Stimulated activated CD4-positive, alpha-beta T cell treated with anti-CD3 and anti-CD28 coated beads, TNF-alpha, amount 100 ng/mL, for 24 hours (primary cell): ENCODE measurements around the gene ZAR1.

ENCODE experiments used
- DNase-seq, 3 experiments: peaks; one replicate each; pipeline ENCODE4 v3.0.0-alpha.2; 2020; ENCODE audit warnings: low read depth in 3 of 3

ZAR1 gene

GRCh38 chr4:48490680-48491513 lies 845 bp downstream of the ZAR1 start:
- no peak for DNase-seq

- DNase-seq: no peak
Measured at GRCh38 chr4:48491514-48492176, 1.6 kb downstream of the ZAR1 start.

DNA sequence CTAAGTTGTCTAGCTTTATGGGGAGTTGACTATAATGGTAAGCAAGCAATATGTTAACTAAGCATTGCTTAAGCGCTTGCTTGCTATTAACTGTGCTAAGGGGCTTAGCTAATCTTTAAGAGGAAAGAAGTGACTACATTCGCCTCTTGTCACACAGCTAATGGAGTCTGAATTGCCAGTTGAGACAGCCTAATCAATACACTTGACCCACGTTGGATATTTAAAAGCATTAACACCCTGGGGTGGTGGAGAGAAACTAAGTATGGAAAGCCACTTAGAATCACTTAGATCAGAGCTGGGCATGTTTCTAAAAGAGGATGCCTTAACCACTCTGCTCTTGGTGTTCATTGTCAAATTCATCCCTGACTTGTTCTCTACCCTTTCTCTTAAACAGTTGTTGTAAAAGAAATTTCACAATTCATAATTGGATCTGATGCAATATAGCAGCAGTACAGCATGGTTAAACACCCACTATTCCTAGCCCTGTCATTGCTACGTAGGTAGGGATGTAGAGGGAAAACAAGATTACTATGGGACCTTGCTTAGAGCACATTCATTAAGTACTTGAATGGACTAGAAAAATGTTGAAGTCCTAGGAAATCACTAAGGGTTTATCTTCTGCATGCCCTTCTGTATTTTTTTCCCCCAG lies 3.5 kb downstream of the ZAR1 start:
- DNase-seq: no peak

GRCh38 chr4:48495941-48496340 lies 5.9 kb downstream of the ZAR1 start:
- DNase-seq: no peak

- no peak for DNase-seq
Measured at GRCh38 chr4:48498895-48499294, 8.8 kb downstream of the ZAR1 start.

- DNase-seq: no peak
Measured at GRCh38 chr4:48499551-48500066, 9.6 kb downstream of the ZAR1 start.

DNA sequence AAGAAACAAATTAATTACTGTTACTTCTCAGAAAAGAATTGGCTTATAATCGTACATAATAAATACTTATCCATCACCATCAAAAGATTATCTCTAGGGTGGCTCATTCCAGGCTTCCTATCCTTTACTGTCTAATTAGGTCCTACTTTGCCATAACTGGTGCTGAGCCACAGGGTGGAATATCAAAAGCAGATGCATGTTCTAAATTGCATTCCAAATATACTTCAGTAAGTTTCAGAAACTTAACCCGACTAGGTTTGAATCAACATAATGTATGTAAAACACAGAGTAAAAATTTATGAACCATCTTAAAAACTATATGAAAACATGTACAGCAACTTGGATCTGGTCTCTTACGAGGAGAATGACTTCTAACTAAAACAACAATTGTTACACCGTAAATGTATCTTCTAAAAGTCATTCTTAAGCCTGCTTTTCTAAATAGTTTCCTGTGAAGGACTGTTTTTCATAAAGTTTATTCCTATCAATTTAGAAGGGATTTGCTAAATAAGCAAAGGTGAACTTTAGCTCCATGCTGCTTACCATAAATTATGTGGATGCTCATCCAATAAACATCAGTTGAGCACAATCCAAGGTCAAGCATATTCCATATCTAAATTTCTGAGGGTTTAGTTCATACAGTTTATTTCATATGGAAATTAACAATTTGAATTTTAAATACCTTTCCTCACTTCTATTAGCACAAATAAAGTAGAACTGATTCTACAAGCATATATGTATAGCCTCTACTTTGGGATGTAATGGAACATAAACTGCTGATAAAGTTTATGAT lies 13.4 kb downstream of the ZAR1 start:
- no peak for DNase-seq

GRCh38 chr4:48504026-48504330 lies 13.9 kb downstream of the ZAR1 start:
- no peak for DNase-seq

GRCh38 chr4:48504352-48504751 lies 14.3 kb downstream of the ZAR1 start:
- no peak for DNase-seq

- DNase-seq: no peak
Measured at GRCh38 chr4:48506716-48507115, 16.7 kb downstream of the ZAR1 start.

GRCh38 chr4:48509543-48509942 lies 19.5 kb downstream of the ZAR1 start:
- DNase-seq: no peak

DNA sequence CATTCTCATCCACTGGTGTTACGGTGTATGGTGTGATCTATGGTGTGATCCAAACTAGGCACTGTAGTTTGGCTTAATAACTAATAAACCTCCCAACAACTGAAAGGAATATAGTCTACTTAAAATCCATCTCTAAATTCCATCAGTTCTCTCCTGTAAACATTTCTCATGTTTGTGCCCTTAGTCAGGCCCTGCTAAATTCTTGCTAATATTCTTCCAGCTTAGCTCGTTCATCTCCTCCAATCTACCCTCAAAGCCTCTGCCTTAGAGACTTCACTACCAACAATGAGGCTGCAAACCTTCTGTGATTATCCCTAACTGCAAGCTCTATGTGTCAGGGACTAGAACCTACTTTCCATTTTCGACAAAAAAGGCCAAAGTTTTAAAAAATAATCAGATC lies 28.1 kb downstream of the ZAR1 start:
- DNase-seq: no peak

DNA sequence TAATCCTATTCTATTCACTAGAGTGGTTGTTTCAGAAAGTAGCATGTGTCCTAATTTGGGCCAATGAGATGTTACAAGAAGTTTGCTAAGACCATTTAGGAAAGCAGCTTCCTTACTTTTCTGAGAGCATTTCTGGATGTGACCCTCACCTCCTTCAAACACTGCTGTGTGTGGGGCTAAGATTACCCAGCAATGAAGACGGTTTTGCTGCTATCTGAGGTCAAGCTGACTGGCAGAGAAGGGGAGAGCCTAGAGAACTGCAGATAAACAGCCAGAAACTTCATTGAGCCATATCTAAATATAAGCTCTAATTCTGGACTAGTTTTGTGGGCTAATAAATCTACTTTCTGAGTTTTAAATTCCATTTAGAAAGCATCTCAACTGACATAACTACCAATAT lies 36.4 kb downstream of the ZAR1 start:
- no peak for DNase-seq

GRCh38 chr4:48538358-48538757 lies 48.3 kb downstream of the ZAR1 start:
- DNase-seq: no peak

DNA sequence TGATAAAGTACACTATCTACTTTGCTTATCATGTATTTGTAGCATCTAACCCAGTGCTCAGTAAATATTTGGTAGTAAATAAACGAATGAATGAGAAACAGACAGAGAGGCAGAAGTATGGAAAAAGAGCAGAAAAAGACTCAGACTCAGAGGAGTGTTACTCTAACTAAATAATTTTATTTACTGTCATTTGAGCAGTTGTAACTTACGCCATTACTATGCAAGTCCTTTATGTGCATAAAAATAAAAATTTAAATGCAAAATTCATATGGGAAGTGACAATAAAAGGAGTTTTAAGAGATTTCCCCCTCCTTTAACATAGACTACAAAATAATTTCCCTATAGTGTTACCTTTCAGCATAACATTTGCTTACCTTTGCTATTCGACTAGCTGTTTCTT lies 49.5 kb downstream of the ZAR1 start:
- DNase-seq: no peak

- DNase-seq: no peak
Measured at GRCh38 chr4:48542888-48543287, 52.8 kb downstream of the ZAR1 start.

- no peak for DNase-seq
Measured at GRCh38 chr4:48543796-48544195, 53.7 kb downstream of the ZAR1 start.
